Measurements from ENCODE around the gene CAPZB.

The CAPZB gene

GRCh38 chr1:19468397-19468956 is 16.9 kb downstream of the CAPZB start:
- DNase-seq (ENCODE audit: low read depth), result peak; percentile 57

GRCh38 chr1:19467199-19468187 is 17.8 kb downstream of the CAPZB start:
- DNase-seq (ENCODE audit: low read depth), result no peak

- DNase-seq (ENCODE audit: low read depth), result no peak
Observed at GRCh38 chr1:19466112-19466561, 19.2 kb downstream of the CAPZB start.

- no peak for DNase-seq (ENCODE audit: low read depth)
Observed at GRCh38 chr1:19465650-19466049, 19.7 kb downstream of the CAPZB start.

GRCh38 chr1:19465123-19465522 is 20.2 kb downstream of the CAPZB start:
- DNase-seq (ENCODE audit: low read depth), result no peak

GRCh38 chr1:19464696-19465095 is 20.6 kb downstream of the CAPZB start:
- DNase-seq (ENCODE audit: low read depth), result no peak

GRCh38 chr1:19463504-19463803 is 21.9 kb downstream of the CAPZB start:
- DNase-seq (ENCODE audit: low read depth), result no peak

- DNase-seq (ENCODE audit: low read depth), result peak; percentile 63
Observed at GRCh38 chr1:19462781-19463503, 22.4 kb downstream of the CAPZB start.

- no peak for DNase-seq (ENCODE audit: low read depth)
Observed at GRCh38 chr1:19461220-19461554, 24.2 kb downstream of the CAPZB start.

GRCh38 chr1:19460535-19461219 is 24.7 kb downstream of the CAPZB start:
- DNase-seq (ENCODE audit: low read depth), result no peak

- no peak for DNase-seq (ENCODE audit: low read depth)
Observed at GRCh38 chr1:19458815-19459417, 26.4 kb downstream of the CAPZB start.

- no peak for DNase-seq (ENCODE audit: low read depth)
Observed at GRCh38 chr1:19457607-19458006, 27.7 kb downstream of the CAPZB start.

GRCh38 chr1:19456968-19457441 is 28.3 kb downstream of the CAPZB start:
- no peak for DNase-seq (ENCODE audit: low read depth)

GRCh38 chr1:19455353-19455752 is 30.0 kb downstream of the CAPZB start:
- no peak for DNase-seq (ENCODE audit: low read depth)

- DNase-seq (ENCODE audit: low read depth), result no peak
Observed at GRCh38 chr1:19454265-19455146, 30.8 kb downstream of the CAPZB start.

- no peak for DNase-seq (ENCODE audit: low read depth)
Observed at GRCh38 chr1:19453741-19454201, 31.6 kb downstream of the CAPZB start.

- no peak for DNase-seq (ENCODE audit: low read depth)
Observed at GRCh38 chr1:19452221-19452663, 33.1 kb downstream of the CAPZB start.

- no peak for DNase-seq (ENCODE audit: low read depth)
Observed at GRCh38 chr1:19450811-19451515, 34.4 kb downstream of the CAPZB start.

GRCh38 chr1:19449454-19450228 is 35.7 kb downstream of the CAPZB start:
- DNase-seq (ENCODE audit: low read depth), result no peak
